ENCODE data around the gene CA5A.
A peak's percentile ranks its signal among the peaks of the same experiment; 100 is the strongest.

Gene CA5A

DNA sequence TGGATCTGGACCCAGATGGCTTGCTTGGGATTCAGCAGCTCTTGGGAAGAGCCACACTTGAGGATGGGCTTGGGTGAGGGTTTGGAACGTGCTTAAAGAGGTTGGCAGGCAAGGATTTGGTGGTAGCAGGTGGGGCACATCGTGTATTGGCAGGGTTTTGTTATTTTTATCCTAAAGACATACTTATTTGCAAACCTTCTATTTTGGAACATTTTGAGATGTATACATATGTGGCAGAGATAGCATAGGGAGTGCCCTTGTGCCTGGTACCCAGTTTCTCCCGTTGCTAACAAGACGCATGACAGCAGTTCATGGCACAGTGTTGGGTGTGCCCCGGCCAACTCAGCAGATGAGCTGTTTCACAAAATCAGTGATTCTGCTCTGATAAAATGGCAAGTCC is 24.0 kb upstream of the CA5A start:
- no peak for FAIRE-seq

DNA sequence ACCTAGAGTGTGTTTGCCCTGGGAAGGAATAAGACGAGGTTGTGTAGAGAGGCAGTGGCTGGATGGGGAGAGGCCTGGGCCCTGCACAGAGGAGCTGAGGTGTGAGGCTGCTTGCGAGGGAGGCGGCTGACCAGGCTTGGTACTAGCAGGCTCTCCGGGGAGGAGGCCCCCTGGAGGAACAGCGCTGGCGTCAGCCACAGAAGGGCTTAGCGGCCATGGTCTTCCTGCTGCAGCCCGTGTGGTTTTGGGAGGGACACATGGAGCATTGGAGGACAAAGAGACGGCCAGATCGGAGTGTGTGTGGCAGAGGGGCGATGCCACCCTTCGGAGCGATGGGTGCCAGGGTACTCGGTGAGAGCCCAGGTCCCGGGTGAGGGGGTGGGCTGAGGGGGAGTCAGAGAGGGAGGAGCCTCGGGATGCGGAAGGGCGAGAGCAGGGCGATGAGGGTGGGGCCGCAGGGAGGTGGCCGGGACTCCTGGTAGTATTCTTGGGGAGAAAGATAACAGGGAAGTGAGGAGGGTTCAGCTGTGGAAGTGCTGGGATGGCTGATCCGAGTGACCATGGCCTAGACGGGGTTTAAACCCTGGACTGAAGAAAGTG is 23.2 kb upstream of the CA5A start:
- FAIRE-seq: no peak
- DNase-seq (ENCODE audit: insufficient read length): no peak
- TF ChIP-seq POLR2AphosphoS5 (IDR thresholded peaks at IDR 0.05; ENCODE audit: low read depth, low read length) (no peak), TAF1 (IDR thresholded peaks at IDR 0.05; ENCODE audit: borderline replicate concordance, low read depth, low read length) (no peak), POLR2A (IDR thresholded peaks at IDR 0.05; ENCODE audit: low read depth, low read length) (no peak)

More for the DNA sequence above, 24.0 kb upstream of the CA5A start:
- TF ChIP-seq TAF1 (IDR thresholded peaks at IDR 0.05; ENCODE audit: borderline replicate concordance, low read depth, low read length) (no peak), POLR2A (IDR thresholded peaks at IDR 0.05; ENCODE audit: low read depth, low read length) (no peak), POLR2AphosphoS5 (IDR thresholded peaks at IDR 0.05; ENCODE audit: low read depth, low read length) (no peak)
- no peak for DNase-seq (ENCODE audit: insufficient read length)

DNA sequence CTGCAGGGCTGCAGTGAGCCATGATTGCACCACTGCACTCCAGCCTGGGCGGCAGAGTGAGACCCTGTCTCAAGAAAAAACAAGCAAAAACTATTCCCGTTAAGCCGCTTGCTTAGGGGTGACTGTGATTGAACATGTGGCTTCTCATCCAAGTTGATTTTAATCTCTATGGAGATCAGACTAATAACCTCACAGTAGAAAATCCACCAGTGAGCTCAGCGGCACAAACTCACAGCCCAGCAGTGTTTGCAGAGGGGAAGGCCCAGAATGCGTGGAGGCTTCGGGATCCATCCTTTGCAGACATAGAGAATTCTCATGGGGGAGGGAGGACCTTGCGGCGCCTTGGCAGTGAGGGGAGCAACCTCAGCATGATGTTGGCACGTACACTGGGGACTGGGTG is 22.3 kb upstream of the CA5A start:
- no peak for TF ChIP-seq POLR2A (IDR thresholded peaks at IDR 0.05; ENCODE audit: low read depth, low read length)
- no peak for TF ChIP-seq POLR2AphosphoS5 (IDR thresholded peaks at IDR 0.05; ENCODE audit: low read depth, low read length)
- no peak for TF ChIP-seq TAF1 (IDR thresholded peaks at IDR 0.05; ENCODE audit: borderline replicate concordance, low read depth, low read length)
- no peak for DNase-seq (ENCODE audit: insufficient read length)
- no peak for FAIRE-seq

DNA sequence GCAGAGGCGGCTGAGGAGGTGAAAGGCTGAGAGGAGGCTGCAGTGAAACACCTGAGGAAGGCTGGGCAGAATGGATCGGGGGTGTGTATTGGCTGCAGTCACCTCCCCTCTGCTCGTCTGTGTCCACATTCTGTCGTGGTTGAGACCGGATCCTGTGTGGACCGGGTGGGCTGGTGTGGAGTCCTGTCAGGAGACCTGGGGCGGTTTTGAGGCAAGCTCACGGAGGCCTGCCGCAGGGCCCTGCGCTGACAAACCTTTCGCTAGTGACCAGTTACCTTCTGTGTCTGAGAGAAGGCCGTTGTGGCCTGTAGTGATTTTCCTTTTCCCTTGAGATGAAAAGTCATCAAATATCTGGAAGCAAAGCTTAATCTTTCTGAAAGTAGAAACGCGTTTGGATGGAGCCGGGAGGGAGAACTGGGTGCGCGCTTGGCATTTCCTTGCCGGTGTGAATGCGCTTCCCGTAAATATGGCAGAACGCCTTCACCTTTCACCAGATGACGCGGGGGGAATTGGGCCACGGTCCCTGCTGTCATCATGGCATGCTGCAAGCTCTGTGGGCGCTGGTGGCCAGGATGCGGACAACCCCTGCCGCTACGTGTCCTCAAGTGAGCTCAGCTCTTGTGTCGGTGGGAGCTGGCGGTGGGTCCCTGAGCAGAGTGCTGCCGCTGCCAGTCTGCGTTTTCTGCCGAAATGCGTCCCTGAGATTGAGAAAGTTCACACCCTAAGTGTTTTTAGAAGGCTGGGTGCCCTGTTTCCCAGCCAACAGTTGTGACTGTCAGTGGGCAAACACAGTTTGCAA is 21.2 kb upstream of the CA5A start:
- no peak for FAIRE-seq
- TF ChIP-seq POLR2A (IDR thresholded peaks at IDR 0.05; ENCODE audit: low read depth, low read length): no peak
- no peak for TF ChIP-seq POLR2AphosphoS5 (IDR thresholded peaks at IDR 0.05; ENCODE audit: low read depth, low read length)
- no peak for TF ChIP-seq TAF1 (IDR thresholded peaks at IDR 0.05; ENCODE audit: borderline replicate concordance, low read depth, low read length)

DNA sequence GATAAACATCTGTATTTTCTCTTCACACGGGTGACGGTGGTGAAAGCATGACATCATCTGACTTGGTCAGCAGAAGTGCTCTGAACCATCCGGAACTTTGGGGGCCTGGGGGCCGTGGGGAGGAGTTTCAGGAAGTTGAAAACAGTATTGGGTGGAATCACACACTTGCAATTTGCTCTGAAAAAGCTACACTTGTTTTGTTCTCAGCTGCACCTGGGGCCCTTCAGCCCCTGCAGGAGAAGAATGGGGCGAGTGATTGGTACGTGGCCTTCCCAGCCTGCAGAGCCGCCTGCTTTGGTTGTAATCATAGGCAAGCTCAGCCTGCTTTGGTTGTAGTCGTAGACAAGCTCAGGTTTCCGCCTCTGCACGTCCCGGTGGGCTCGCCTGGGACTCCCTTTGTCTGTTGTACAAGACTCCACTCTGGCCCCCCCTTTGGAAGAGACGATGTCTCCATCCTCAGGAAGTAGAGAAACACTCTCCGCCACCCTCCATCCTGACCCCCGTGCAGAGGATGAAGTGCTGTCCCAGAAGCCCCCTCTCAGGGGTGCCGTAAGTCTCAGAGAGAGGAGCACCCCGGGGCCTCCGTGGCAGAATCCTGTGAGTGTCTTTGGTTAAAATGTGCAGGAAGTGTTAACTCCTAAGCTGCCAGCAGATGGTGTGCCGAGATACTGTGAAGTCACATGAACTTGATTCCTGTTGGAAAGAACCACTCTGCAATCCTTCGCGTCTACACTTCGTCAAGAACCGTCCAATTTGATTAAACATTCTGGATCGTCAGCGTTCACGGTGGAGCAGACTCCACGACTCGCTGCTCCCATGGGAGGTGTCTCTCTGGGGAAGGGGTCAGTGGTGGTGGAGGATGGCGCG is 20.3 kb upstream of the CA5A start:
- DNase-seq (ENCODE audit: insufficient read length) (peak; percentile 50), FAIRE-seq (peak; percentile 74)
- TF ChIP-seq POLR2AphosphoS5 (IDR thresholded peaks at IDR 0.05; ENCODE audit: low read depth, low read length): no peak

More for the DNA sequence above, 21.2 kb upstream of the CA5A start:
- no peak for DNase-seq (ENCODE audit: insufficient read length)

DNA sequence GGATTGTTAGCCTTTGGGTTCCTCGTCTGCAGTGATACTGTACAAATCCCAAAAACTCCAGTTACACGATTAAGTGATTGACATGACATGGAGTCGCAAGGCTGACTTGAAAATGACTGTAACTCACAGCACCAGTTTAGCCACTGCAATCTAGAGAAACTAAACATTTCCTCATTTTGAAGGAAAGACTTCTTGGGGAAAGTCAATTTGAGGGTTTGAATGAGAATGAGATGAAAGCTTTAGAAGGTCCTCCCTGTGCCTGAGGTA is 19.7 kb upstream of the CA5A start:
- FAIRE-seq (peak; percentile 27), DNase-seq (ENCODE audit: insufficient read length) (no peak)
- no peak for TF ChIP-seq TAF1 (IDR thresholded peaks at IDR 0.05; ENCODE audit: borderline replicate concordance, low read depth, low read length)
- TF ChIP-seq POLR2A (IDR thresholded peaks at IDR 0.05; ENCODE audit: low read depth, low read length): no peak
- TF ChIP-seq POLR2AphosphoS5 (IDR thresholded peaks at IDR 0.05; ENCODE audit: low read depth, low read length): no peak

DNA sequence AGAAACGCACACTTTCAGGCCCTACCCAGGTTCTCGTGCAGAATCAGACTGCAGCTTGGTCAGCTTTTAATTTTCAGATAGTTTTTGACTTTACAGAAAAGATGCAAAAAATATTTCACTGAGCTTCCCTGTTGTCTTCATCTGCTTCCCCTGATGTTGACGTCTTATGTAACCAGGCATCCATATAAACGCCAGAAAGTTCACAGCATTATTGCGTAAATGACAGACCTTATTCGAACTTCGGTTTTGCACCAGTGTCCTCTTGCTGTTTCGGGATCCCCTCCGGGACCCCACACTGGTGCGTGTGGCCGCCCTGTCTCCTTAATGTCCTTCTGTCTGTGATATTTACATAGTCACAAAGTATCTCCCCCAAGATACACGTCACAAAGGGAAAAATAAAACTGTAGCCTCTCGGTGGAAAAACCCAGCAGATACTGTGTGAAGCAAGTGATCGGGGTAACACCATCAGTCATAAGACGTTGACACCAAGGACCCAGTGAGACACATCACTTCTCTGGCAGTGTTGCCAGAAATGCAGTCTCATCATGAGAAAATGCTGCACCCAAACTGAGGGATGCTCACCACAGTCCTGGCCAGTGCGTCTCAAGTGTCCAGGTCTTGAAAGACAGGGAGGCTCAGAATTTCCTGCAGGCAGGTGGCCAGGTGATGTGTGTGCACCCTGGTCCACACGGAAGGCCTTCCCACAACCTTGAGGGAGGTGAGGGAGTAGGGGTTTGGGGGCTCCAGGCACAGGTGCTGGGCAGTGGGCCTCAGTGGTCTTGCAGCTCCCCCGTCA is 19.2 kb upstream of the CA5A start:
- no peak for TF ChIP-seq TAF1 (IDR thresholded peaks at IDR 0.05; ENCODE audit: borderline replicate concordance, low read depth, low read length)
- no peak for TF ChIP-seq POLR2AphosphoS5 (IDR thresholded peaks at IDR 0.05; ENCODE audit: low read depth, low read length)
- no peak for TF ChIP-seq POLR2A (IDR thresholded peaks at IDR 0.05; ENCODE audit: low read depth, low read length)
- DNase-seq (ENCODE audit: insufficient read length) (no peak), FAIRE-seq (no peak)

DNA sequence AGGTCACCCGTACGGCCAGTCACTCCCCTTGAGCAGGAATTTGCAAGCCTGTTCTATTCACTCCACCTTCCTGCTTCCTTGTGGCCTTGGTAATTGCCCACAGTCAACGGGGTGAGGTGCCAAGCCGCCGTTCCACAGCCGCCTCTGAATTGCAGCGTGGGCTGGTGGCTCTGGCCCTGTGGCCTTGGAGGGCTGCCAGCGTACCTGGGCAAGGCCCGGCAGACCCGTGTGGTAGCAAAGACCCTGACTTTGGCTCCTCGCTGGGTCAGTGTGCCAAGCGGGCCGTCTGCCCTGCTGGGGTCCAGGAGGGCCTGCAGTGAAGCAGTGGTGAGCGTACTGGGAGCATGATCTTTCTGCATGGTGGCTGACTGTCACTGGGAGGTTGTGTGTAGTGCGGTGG is 18.5 kb upstream of the CA5A start:
- TF ChIP-seq POLR2A (IDR thresholded peaks at IDR 0.05; ENCODE audit: low read depth, low read length) (no peak), TAF1 (IDR thresholded peaks at IDR 0.05; ENCODE audit: borderline replicate concordance, low read depth, low read length) (no peak), POLR2AphosphoS5 (IDR thresholded peaks at IDR 0.05; ENCODE audit: low read depth, low read length) (no peak)
- DNase-seq (ENCODE audit: insufficient read length) (no peak), FAIRE-seq (no peak)

DNA sequence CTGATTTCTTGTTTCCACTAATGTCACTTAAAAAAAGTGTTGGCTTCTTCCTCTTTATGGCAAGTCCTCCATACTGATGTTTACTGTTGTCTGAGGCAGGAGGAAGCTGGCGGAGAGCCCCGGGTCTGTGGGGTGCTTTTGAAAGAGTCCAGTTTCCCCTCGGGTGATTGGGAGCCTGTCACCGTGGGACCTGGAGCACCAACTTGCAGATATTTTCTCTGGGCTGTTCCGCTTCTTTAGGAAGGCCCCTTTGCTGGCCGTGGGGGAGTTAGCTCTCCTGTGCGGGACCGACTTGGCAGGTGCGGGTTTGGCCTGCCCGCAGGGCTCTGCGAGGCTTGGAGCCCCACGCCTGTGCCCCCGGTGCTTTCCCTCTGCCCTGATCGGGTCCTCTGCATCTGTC is 18.0 kb upstream of the CA5A start:
- TF ChIP-seq POLR2AphosphoS5 (IDR thresholded peaks at IDR 0.05; ENCODE audit: low read depth, low read length): no peak
- no peak for TF ChIP-seq POLR2A (IDR thresholded peaks at IDR 0.05; ENCODE audit: low read depth, low read length)
- no peak for TF ChIP-seq TAF1 (IDR thresholded peaks at IDR 0.05; ENCODE audit: borderline replicate concordance, low read depth, low read length)
- FAIRE-seq (no peak), DNase-seq (ENCODE audit: insufficient read length) (no peak)

DNA sequence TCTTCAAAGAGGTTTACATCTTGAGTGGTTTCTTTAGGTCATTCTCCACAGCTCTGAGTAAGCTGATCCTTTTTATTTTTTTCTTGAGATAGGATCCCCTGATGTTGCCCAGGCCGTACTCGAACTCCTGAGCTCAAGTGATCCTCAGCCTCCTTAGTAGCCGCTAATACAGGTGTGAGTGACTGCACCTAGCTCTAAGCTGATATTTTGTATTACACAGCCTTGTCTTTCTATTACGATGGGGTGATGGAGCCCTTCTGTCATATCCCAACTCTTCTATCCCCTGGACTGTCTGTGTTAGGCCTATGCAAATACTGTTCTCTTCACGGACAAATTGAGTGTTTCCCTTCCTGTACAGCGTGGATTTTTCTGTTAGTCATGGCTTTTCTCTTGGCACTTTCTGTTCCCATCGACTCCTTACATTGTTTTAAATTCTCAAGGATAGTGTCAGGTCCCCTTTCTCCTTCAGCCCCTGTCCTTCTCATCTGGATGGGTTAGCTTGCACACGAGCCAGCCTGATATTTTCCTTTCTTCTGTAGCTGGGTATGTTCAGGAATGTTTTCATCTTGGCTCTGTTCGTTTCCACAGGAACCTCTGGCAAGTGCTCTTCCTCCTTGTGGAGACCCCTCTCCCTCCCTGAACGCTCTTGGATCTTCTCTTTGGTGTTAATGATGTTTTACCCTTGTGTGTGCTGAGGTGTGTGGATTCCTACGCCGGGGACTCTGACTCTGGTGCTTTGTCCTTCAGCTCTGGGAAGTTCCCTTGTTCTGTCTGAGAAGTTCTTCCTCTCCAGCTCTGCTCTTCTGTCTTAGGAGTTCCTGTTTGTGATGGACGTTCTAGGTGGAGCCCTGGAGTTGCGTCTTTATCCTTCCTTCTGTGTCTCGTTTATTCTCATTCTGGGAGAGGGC is 17.2 kb upstream of the CA5A start:
- DNase-seq (ENCODE audit: insufficient read length) (no peak), FAIRE-seq (no peak)
- no peak for TF ChIP-seq TAF1 (IDR thresholded peaks at IDR 0.05; ENCODE audit: borderline replicate concordance, low read depth, low read length)
- TF ChIP-seq POLR2A (IDR thresholded peaks at IDR 0.05; ENCODE audit: low read depth, low read length): peak; percentile 23; the same call in 1 of the 2 replicates
- 0 out of 2 replicates have a peak, but pooled peaks have one; percentile 23 for TF ChIP-seq POLR2AphosphoS5 (IDR thresholded peaks at IDR 0.05; ENCODE audit: low read depth, low read length)
